Mesenchymal stem cell (in vitro differentiated cells and primary cell): Measurements from ENCODE around the gene KIF24.

Experiments used
- DNase-seq: peaks from one replicate; pipeline ENCODE4 v3.0.0-alpha.2; 2013
- H2AFZ ChIP-seq: one replicate; pipeline ENCODE4 v1.6.1; 2013; ENCODE audit warnings: low read depth, mild to moderate bottlenecking, control low read depth, inconsistent platforms, low read length, moderate library complexity
- H2AK5ac ChIP-seq: 2 replicates; pipeline ENCODE4 v1.6.1; 2013; ENCODE audit warnings: low read length, moderate library complexity, mild to moderate bottlenecking, inconsistent platforms; ENCODE audit not compliant: severe bottlenecking
- H2BK120ac ChIP-seq: one replicate; pipeline ENCODE4 v1.6.1; 2013; ENCODE audit warnings: low read depth, mild to moderate bottlenecking, inconsistent platforms, low read length, moderate library complexity
- H2BK12ac ChIP-seq, 2 experiments: one replicate each; pipeline ENCODE4 v1.6.1; 2013; ENCODE audit warnings: inconsistent platforms in 2 of 2, low read length in 2 of 2, mild to moderate bottlenecking in 2 of 2, moderate library complexity in 2 of 2, control low read depth in 1 of 2
- H2BK15ac ChIP-seq: one replicate; pipeline ENCODE4 v1.6.1; 2013; ENCODE audit warnings: mild to moderate bottlenecking, low read depth, inconsistent platforms; ENCODE audit not compliant: poor library complexity, severe bottlenecking
- H2BK5ac ChIP-seq: 2 replicates; pipeline ENCODE4 v1.6.1; 2013; ENCODE audit warnings: low read depth, mild to moderate bottlenecking, low read length, control low read depth, inconsistent platforms; ENCODE audit not compliant: poor library complexity, severe bottlenecking
- H3K14ac ChIP-seq, 2 experiments: one replicate each; pipeline ENCODE4 v1.6.1; 2013; ENCODE audit warnings: inconsistent platforms in 2 of 2, low read length in 2 of 2, control low read depth in 1 of 2, mild to moderate bottlenecking in 1 of 2, moderate library complexity in 1 of 2
- H3K18ac ChIP-seq, 2 experiments: one replicate each; pipeline ENCODE4 v1.6.1; 2013; ENCODE audit warnings: inconsistent platforms in 2 of 2, low read length in 2 of 2, control low read depth in 1 of 2, low read depth in 1 of 2, mild to moderate bottlenecking in 1 of 2
- H3K23ac ChIP-seq, 2 experiments: one replicate each; pipeline ENCODE4 v1.6.1; 2013; ENCODE audit warnings: inconsistent platforms in 2 of 2, low read length in 2 of 2, mild to moderate bottlenecking in 2 of 2, moderate library complexity in 2 of 2, control low read depth in 1 of 2
- H3K27ac ChIP-seq: 2 replicates; pipeline ENCODE4 v1.5.1; 2013; ENCODE audit warnings: mild to moderate bottlenecking, moderate library complexity, low read length, control low read depth, inconsistent platforms; ENCODE audit not compliant: poor library complexity, severe bottlenecking
- H3K27me3 ChIP-seq, 2 experiments: 2 replicates each; pipeline versions ENCODE4 v1.6.1 to v1.7.0; 2013; ENCODE audit warnings: low read length in 2 of 2, mild to moderate bottlenecking in 2 of 2, moderate library complexity in 2 of 2, control low read depth in 1 of 2, inconsistent platforms in 1 of 2; ENCODE audit not compliant: control insufficient read depth in 1 of 2, insufficient read depth in 1 of 2
- H3K36me3 ChIP-seq, 2 experiments: 2 replicates each; pipeline versions ENCODE4 v1.6.1 to v1.7.0; 2013; ENCODE audit warnings: low read length in 2 of 2, control low read depth in 1 of 2, inconsistent platforms in 1 of 2, low read depth in 1 of 2, mild to moderate bottlenecking in 1 of 2; ENCODE audit not compliant: insufficient read depth in 2 of 2, control insufficient read depth in 1 of 2
- H3K4ac ChIP-seq, 2 experiments: one replicate each; pipeline ENCODE4 v1.6.1; 2013; ENCODE audit warnings: inconsistent platforms in 2 of 2, low read length in 2 of 2, mild to moderate bottlenecking in 2 of 2, moderate library complexity in 2 of 2, control low read depth in 1 of 2, low read depth in 1 of 2
- H3K4me1 ChIP-seq: 2 replicates; pipeline ENCODE4 v1.6.1; 2013; ENCODE audit warnings: low read depth, low read length, control low read depth; ENCODE audit not compliant: control insufficient read depth, insufficient read depth
- H3K4me2 ChIP-seq: 2 replicates; pipeline ENCODE4 v1.6.1; 2013; ENCODE audit warnings: low read length, mild to moderate bottlenecking, inconsistent platforms; ENCODE audit not compliant: poor library complexity, severe bottlenecking
- H3K4me3 ChIP-seq, 2 experiments: 2 replicates each; pipeline versions ENCODE4 v1.5.1 to v1.7.0; 2013; ENCODE audit warnings: low read length in 2 of 2, mild to moderate bottlenecking in 2 of 2, control low read depth in 1 of 2, low read depth in 1 of 2; ENCODE audit not compliant: insufficient read depth in 1 of 2
- H3K79me1 ChIP-seq: replicated peaks from 2 replicates; pipeline ENCODE4 v1.6.1; 2013; ENCODE audit warnings: mild to moderate bottlenecking, control low read depth, low read length, inconsistent platforms; ENCODE audit not compliant: poor library complexity, severe bottlenecking
- H3K9ac ChIP-seq: 2 replicates; pipeline ENCODE4 v1.7.0; 2013; ENCODE audit warnings: mild to moderate bottlenecking, low read length, moderate library complexity
- H3K9me3 ChIP-seq: 2 replicates; pipeline ENCODE4 v1.7.0; 2013; ENCODE audit warnings: mild to moderate bottlenecking, low read length; ENCODE audit not compliant: control insufficient read depth
- H4K8ac ChIP-seq: one replicate; pipeline ENCODE4 v1.6.1; 2013; ENCODE audit warnings: inconsistent platforms, mild to moderate bottlenecking, low read length, moderate library complexity
- H4K91ac ChIP-seq: one replicate; pipeline ENCODE4 v1.6.1; 2013; ENCODE audit warnings: mild to moderate bottlenecking, low read length, inconsistent platforms
- WGBS: methylation state at CpG from one replicate; pipeline ENCODE4 v1.1.7; 2013; ENCODE audit warnings: mixed read lengths; 5-methylcytosine and 5-hydroxymethylcytosine counted together

The KIF24 gene

GRCh38 chr9:34347800-34348158 lies 18.7 kb upstream of the KIF24 start:
- Histone ChIP-seq H2AK5ac (no peak overlapping the region), H3K14ac (no peak overlapping the region), H3K18ac (no peak overlapping the region), H3K9me3 (no peaks in the 10 kb centered on the region), H3K27ac (no peak overlapping the region), H3K23ac (no peak overlapping the region), H3K4me2 (no peak overlapping the region), H2BK5ac (no peak overlapping the region), H2BK120ac (no peak overlapping the region), H2BK12ac (no peak overlapping the region), H4K8ac (no peak overlapping the region), H2AFZ (no peak overlapping the region), H3K36me3 (peaks cover 6 to 13% of the 10 kb centered on the region in 2 experiments), H3K4me3 (no peak overlapping the region), H3K79me1 (no peaks in the 10 kb centered on the region), H4K91ac (no peak overlapping the region), H3K9ac (no peak overlapping the region), H3K4ac (no peak overlapping the region), H3K27me3 (no peaks in the 10 kb centered on the region), H3K4me1 (peaks cover 2% of the 10 kb centered on the region), H2BK15ac (no peak overlapping the region)
- DNase-seq, result no peak

- H2AK5ac ChIP-seq, result no peak overlapping the region
- H3K4me3 ChIP-seq, result no peak overlapping the region
- no peaks in the 10 kb centered on the region for H3K27me3 ChIP-seq
- H2BK15ac ChIP-seq, result no peak overlapping the region
- no peak overlapping the region for H3K4me2 ChIP-seq
- no peak overlapping the region for H3K4ac ChIP-seq
- H4K91ac ChIP-seq, result peak overlapping the region; percentile 48
- no peak overlapping the region for H3K23ac ChIP-seq
- H3K18ac ChIP-seq, result no peak overlapping the region
- peaks cover 9 to 16% of the 10 kb centered on the region in 2 experiments for H3K36me3 ChIP-seq
- no peaks in the 10 kb centered on the region for H3K79me1 ChIP-seq
- H3K14ac ChIP-seq, result no peak overlapping the region
- H2AFZ ChIP-seq, result no peak overlapping the region
- H3K27ac ChIP-seq, result no peak overlapping the region
- peaks cover 2% of the 10 kb centered on the region for H3K4me1 ChIP-seq
- WGBS, result 92% methylated on average over 15 of the region's 15 CpGs
- no peaks in the 10 kb centered on the region for H3K9me3 ChIP-seq
- no peak overlapping the region for H3K9ac ChIP-seq
- H4K8ac ChIP-seq, result no peak overlapping the region
- DNase-seq, result no peak
- no peak overlapping the region for H2BK5ac ChIP-seq
- no peak overlapping the region for H2BK120ac ChIP-seq
- H2BK12ac ChIP-seq, result no peak overlapping the region
These were observed 18.1 kb upstream of the KIF24 start for GRCh38 chr9:34346873-34347799.

DNA sequence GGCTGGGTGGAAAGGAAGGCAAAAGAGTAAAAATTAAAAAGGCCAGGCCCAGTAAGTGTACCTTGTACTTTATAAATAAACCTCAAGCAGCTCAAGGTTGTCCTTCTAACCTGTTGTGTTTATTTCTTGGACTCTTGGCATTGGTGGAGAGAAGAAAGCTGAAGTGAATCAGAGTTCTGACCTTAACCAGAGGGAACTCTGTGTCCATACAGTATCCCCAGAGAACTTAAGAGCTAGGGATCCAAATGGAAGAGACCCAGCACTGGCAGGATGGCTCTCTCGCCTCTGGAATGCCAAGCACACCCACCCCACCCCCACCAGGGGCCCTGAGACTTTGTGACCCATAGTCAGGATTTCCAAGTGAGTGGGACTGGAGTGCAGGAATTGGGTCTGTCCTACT lies 14.5 kb upstream of the KIF24 start:
- Histone ChIP-seq H4K91ac (no peak overlapping the region), H2AFZ (no peak overlapping the region), H3K9ac (peak overlapping the region; percentile 27), H3K9me3 (no peaks in the 10 kb centered on the region), H2AK5ac (no peak overlapping the region), H3K27me3 (no peaks in the 10 kb centered on the region), H2BK15ac (no peak overlapping the region), H3K79me1 (peaks cover 11% of the 10 kb centered on the region), H3K27ac (no peak overlapping the region), H3K36me3 (peaks cover 33 to 43% of the 10 kb centered on the region in 2 experiments), H2BK120ac (no peak overlapping the region), H3K14ac (no peak overlapping the region), H3K4me1 (peaks cover 2% of the 10 kb centered on the region), H3K23ac (no peak overlapping the region), H4K8ac (no peak overlapping the region), H3K4me2 (no peak overlapping the region), H3K18ac (no peak overlapping the region), H2BK5ac (no peak overlapping the region), H3K4ac (no peak overlapping the region), H2BK12ac (no peak overlapping the region), H3K4me3 (no peak overlapping the region)
- no peak for DNase-seq
- no CpG with 5 or more reads among the region's 1 CpG for WGBS

DNA sequence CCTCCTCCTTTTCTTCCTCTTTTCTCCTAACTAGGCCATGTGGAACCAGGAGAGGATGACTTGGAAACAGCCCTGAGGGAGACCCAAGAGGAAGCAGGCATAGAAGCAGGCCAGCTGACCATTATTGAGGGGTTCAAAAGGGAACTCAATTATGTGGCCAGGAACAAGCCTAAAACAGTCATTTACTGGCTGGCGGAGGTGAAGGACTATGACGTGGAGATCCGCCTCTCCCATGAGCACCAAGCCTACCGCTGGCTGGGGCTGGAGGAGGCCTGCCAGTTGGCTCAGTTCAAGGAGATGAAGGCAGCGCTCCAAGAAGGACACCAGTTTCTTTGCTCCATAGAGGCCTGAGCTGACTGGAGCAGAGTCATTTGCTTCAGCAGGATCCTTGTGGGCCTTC lies 14.0 kb upstream of the KIF24 start:
- H3K18ac ChIP-seq, result no peak overlapping the region
- DNase-seq, result no peak
- no peak overlapping the region for H4K8ac ChIP-seq
- no peak overlapping the region for H2AFZ ChIP-seq
- WGBS, result 95% methylated on average over 5 of the region's 5 CpGs
- H3K14ac ChIP-seq, result no peak overlapping the region
- H2BK15ac ChIP-seq, result no peak overlapping the region
- H3K36me3 ChIP-seq, result peaks cover 35 to 46% of the 10 kb centered on the region in 2 experiments
- H2BK5ac ChIP-seq, result no peak overlapping the region
- H3K23ac ChIP-seq, result no peak overlapping the region
- H3K4me2 ChIP-seq, result no peak overlapping the region
- H3K9me3 ChIP-seq, result no peaks in the 10 kb centered on the region
- no peak overlapping the region for H3K4ac ChIP-seq
- H3K4me1 ChIP-seq, result peaks cover 2% of the 10 kb centered on the region
- no peak overlapping the region for H2BK120ac ChIP-seq
- H2AK5ac ChIP-seq, result no peak overlapping the region
- no peak overlapping the region for H3K27ac ChIP-seq
- no peak overlapping the region for H2BK12ac ChIP-seq
- no peak overlapping the region for H3K4me3 ChIP-seq
- peak overlapping the region; percentile 36 for H3K9ac ChIP-seq
- no peak overlapping the region for H4K91ac ChIP-seq
- H3K79me1 ChIP-seq, result peaks cover 14% of the 10 kb centered on the region
- no peaks in the 10 kb centered on the region for H3K27me3 ChIP-seq
